ENCODE results near the gene JAKMIP2. TPM values are rescaled to one million over a fixed set of nuclear protein-coding genes. Genes with fewer than 3 reads are reported as not detected.
"Not testable (repeated sequence)": the region's sequence is repeated elsewhere in the genome, so short reads cannot be mapped to it uniquely, and the experiment has no call there.

The JAKMIP2 gene
- total RNA-seq, 1 donor, result 1.1 TPM

DNA sequence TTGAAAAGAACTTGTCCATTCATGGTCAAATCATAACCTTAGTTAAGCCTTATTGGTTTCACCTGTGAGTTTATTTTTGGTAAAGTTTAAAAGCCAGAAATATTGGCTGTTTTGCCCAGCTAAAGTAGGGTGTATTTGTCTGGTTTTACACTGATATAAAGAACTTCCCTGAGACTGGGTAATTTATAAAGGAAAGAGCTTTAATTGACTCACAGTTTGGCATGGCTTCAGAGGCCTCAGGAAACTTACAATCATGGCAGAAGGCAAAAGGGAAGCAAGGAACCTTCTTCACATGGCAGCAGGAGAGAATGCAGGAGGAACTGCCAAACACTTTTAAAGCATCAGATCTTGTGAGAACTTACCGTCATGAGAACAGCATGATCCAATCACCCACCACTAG, 55.3 kb downstream of the JAKMIP2 start:
- no peaks in the 10 kb centered on the region for H4K20me1 ChIP-seq (ENCODE audit: insufficient read depth, low read length)
- no peaks in the 10 kb centered on the region for H3K4me1 ChIP-seq (ENCODE audit: insufficient read depth, low read length)
- no peaks in the 10 kb centered on the region for H3K27me3 ChIP-seq (ENCODE audit: insufficient read depth, low read length)
- no peaks in the 10 kb centered on the region for H3K9me3 ChIP-seq (ENCODE audit: low read depth, low read length)
- H2AFZ ChIP-seq (ENCODE audit: low read length), result no peak overlapping the region
- no peak overlapping the region for H3K4me3 ChIP-seq (ENCODE audit: insufficient read depth, low read length)
- DNase-seq (ENCODE audit: insufficient read length, low spot score, missing footprints), result no peak
- H3K4me2 ChIP-seq (ENCODE audit: insufficient read depth, low read length), result no peak overlapping the region
- no peaks in the 10 kb centered on the region for H3K79me2 ChIP-seq (ENCODE audit: insufficient read depth, low read length)
- no peak for TF ChIP-seq CTCF (IDR thresholded peaks at IDR 0.05; ENCODE audit: extremely low read depth, low read depth, low read length)
- no peaks in the 10 kb centered on the region for H3K36me3 ChIP-seq (ENCODE audit: insufficient read depth, low read length)
- H3K27ac ChIP-seq (ENCODE audit: low read depth, low read length), result no peak overlapping the region

DNA sequence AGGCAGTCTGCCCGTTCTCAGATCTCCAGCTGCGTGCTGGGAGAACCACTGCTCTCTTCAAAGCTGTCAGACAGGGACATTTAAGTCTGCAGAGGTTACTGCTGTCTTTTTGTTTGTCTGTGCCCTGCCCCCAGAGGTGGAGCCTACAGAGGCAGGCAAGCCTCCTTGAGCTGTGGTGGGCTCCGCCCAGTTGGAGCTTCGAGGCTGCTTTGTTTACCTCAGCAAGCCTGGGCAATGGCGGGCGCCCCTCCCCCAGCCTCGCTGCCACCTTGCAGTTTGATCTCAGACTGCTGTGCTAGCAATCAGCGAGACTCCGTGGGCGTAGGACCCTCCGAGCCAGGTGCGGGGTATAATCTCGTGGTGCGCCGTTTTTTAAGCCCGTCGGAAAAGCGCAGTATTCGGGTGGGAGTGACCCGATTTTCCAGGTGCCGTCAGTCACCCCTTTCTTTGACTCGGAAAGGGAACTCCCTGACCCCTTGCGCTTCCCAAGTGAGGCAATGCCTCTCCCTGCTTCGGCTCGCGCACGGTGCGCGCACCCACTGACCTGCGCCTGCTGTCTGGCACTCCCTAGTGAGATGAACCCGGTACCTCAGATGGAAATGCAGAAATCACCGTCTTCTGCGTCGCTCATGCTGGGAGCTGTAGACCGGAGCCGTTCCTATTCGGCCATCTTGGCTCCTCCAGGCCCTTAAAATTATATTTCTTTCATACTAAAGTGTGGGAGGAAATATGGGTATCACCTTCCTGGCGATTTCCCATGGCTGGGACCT, 61.2 kb downstream of the JAKMIP2 start:
- not testable (repeated sequence) for H2AFZ ChIP-seq (ENCODE audit: low read length); H3K4me2 ChIP-seq (ENCODE audit: insufficient read depth, low read length); H3K27me3 ChIP-seq (ENCODE audit: insufficient read depth, low read length); H3K27ac ChIP-seq (ENCODE audit: low read depth, low read length); H3K4me3 ChIP-seq (ENCODE audit: insufficient read depth, low read length); H3K4me1 ChIP-seq (ENCODE audit: insufficient read depth, low read length); H3K79me2 ChIP-seq (ENCODE audit: insufficient read depth, low read length); H3K9me3 ChIP-seq (ENCODE audit: low read depth, low read length); DNase-seq (ENCODE audit: insufficient read length, low spot score, missing footprints); H3K36me3 ChIP-seq (ENCODE audit: insufficient read depth, low read length); H4K20me1 ChIP-seq (ENCODE audit: insufficient read depth, low read length)

- no peak for DNase-seq (ENCODE audit: insufficient read length, low spot score, missing footprints)
- peak overlapping the region; percentile 41 for H3K4me2 ChIP-seq (ENCODE audit: insufficient read depth, low read length)
- TF ChIP-seq CTCF (IDR thresholded peaks at IDR 0.05; ENCODE audit: extremely low read depth, low read depth, low read length), result no peak
- H3K36me3 ChIP-seq (ENCODE audit: insufficient read depth, low read length), result no peaks in the 10 kb centered on the region
- no peaks in the 10 kb centered on the region for H4K20me1 ChIP-seq (ENCODE audit: insufficient read depth, low read length)
- H3K79me2 ChIP-seq (ENCODE audit: insufficient read depth, low read length), result no peaks in the 10 kb centered on the region
- no peaks in the 10 kb centered on the region for H3K9me3 ChIP-seq (ENCODE audit: low read depth, low read length)
- no peak overlapping the region for H2AFZ ChIP-seq (ENCODE audit: low read length)
- no peaks in the 10 kb centered on the region for H3K27me3 ChIP-seq (ENCODE audit: insufficient read depth, low read length)
- no peak overlapping the region for H3K27ac ChIP-seq (ENCODE audit: low read depth, low read length)
- H3K4me1 ChIP-seq (ENCODE audit: insufficient read depth, low read length), result no peaks in the 10 kb centered on the region
- H3K4me3 ChIP-seq (ENCODE audit: insufficient read depth, low read length), result no peak overlapping the region
Observed at GRCh38 chr5:147713550-147714295, 68.8 kb downstream of the JAKMIP2 start.

DNA sequence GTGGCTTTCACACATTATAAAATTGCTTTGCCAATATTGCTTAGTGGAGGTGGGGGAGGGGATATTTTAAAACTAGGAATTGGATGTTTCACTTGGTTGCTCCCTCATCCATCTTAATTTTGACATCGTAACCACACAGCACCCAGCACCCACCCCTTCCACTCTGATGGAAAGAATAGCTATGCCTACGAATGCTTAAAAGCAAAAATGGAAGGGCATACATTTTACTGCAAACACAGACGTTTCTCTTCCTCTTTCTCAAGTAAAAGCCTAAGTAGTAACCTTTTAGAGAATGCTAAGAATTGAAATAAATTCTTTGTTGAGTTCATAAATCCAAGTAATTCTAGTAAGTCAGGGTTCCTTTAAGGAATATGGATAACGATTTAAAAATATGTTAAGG, 69.9 kb downstream of the JAKMIP2 start:
- Histone ChIP-seq H2AFZ (ENCODE audit: low read length) (no peak overlapping the region), H4K20me1 (ENCODE audit: insufficient read depth, low read length) (no peaks in the 10 kb centered on the region), H3K27ac (ENCODE audit: low read depth, low read length) (no peak overlapping the region), H3K36me3 (ENCODE audit: insufficient read depth, low read length) (no peaks in the 10 kb centered on the region), H3K4me1 (ENCODE audit: insufficient read depth, low read length) (no peaks in the 10 kb centered on the region), H3K9me3 (ENCODE audit: low read depth, low read length) (no peaks in the 10 kb centered on the region), H3K4me3 (ENCODE audit: insufficient read depth, low read length) (no peak overlapping the region), H3K27me3 (ENCODE audit: insufficient read depth, low read length) (no peaks in the 10 kb centered on the region), H3K4me2 (ENCODE audit: insufficient read depth, low read length) (no peak overlapping the region), H3K79me2 (ENCODE audit: insufficient read depth, low read length) (no peaks in the 10 kb centered on the region)
- no peak for TF ChIP-seq CTCF (IDR thresholded peaks at IDR 0.05; ENCODE audit: extremely low read depth, low read depth, low read length)
- DNase-seq (ENCODE audit: insufficient read length, low spot score, missing footprints), result no peak
